Neural cell (in vitro differentiated cells): Measurements from ENCODE around the gene EVC. TPM values are rescaled to one million over a fixed set of nuclear protein-coding genes. Genes with fewer than 3 reads are reported as not detected.

Experiments used
- H2AFZ ChIP-seq: fragments of 200-600, 300-800 bp; sonication (generic), shearing (Covaris generic); 2 replicates; pipeline ENCODE4 v1.6.0; 2014; ENCODE audit warnings: low read depth, mild to moderate bottlenecking, antibody characterized with exemption, low read length, moderate library complexity
- H3F3A ChIP-seq: fragments of 200-600 bp; shearing (Covaris generic); 2 replicates; pipeline ENCODE4 v1.6.1; 2016; ENCODE audit warnings: mild to moderate bottlenecking, moderate library complexity, mixed read lengths, antibody characterized with exemption, low read length; ENCODE audit not compliant: insufficient read depth, poor library complexity, severe bottlenecking
- H3K27ac ChIP-seq: fragments of 200-600, 300-800 bp; sonication (generic), shearing (Covaris generic); 2 replicates; pipeline ENCODE4 v1.5.1; 2014; ENCODE audit warnings: mild to moderate bottlenecking, low read length, moderate library complexity
- H3K27me3 ChIP-seq: fragments of 300-800, 200-600 bp; sonication (generic), shearing (Covaris generic); 2 replicates; pipeline ENCODE4 v1.6.0; 2014; ENCODE audit warnings: mild to moderate bottlenecking, low read depth, low read length, moderate library complexity; ENCODE audit not compliant: insufficient read depth
- H3K36me3 ChIP-seq: fragments of 300-800, 200-600 bp; sonication (generic), shearing (Covaris generic); 2 replicates; pipeline ENCODE4 v1.5.1; 2014; ENCODE audit warnings: mild to moderate bottlenecking, antibody characterized with exemption, low read length, moderate library complexity; ENCODE audit not compliant: insufficient read depth
- H3K4me2 ChIP-seq: fragments of 300-800, 200-600 bp; sonication (generic), shearing (Covaris generic); 2 replicates; pipeline ENCODE4 v1.6.0; 2014; ENCODE audit warnings: mild to moderate bottlenecking, low read length
- H3K4me3 ChIP-seq: fragments of 300-800, 200-600 bp; sonication (generic), shearing (Covaris generic); 2 replicates; pipeline ENCODE4 v1.5.1; 2014; ENCODE audit warnings: mild to moderate bottlenecking, low read length, moderate library complexity
- H3K79me2 ChIP-seq: fragments of 200-600 bp; shearing (Covaris generic); replicated peaks from 2 replicates; pipeline ENCODE4 v1.6.0; 2014; ENCODE audit warnings: mild to moderate bottlenecking, low read length, moderate library complexity; ENCODE audit not compliant: insufficient read depth
- H3K9ac ChIP-seq: fragments of 300-800, 200-600 bp; sonication (generic), shearing (Covaris generic); 2 replicates; pipeline ENCODE4 v1.6.1; 2016; ENCODE audit warnings: mild to moderate bottlenecking, low read length, mixed read lengths
- H3K9me2 ChIP-seq: fragments of 200-600 bp; shearing (Covaris generic); 2 replicates; pipeline ENCODE4 v1.6.1; 2016; ENCODE audit warnings: mild to moderate bottlenecking, low read length, mixed read lengths; ENCODE audit not compliant: insufficient read depth
- H3K9me3 ChIP-seq: fragments of 200-600, 300-800 bp; sonication (generic), shearing (Covaris generic); 2 replicates; pipeline ENCODE4 v1.6.1; 2016; ENCODE audit warnings: mild to moderate bottlenecking, mixed run types, low read length, moderate library complexity, mixed read lengths
- H4K20me1 ChIP-seq: fragments of 200-600 bp; shearing (Covaris generic); 2 replicates; pipeline ENCODE4 v1.6.1; 2016; ENCODE audit warnings: mild to moderate bottlenecking, mixed run types; ENCODE audit not compliant: insufficient read depth
- CTCF ChIP-seq: fragments of 450-650 bp; IDR thresholded peaks from 2 replicates; pipeline ENCODE4 v1.5.1; 2014; ENCODE audit warnings: antibody characterized with exemption, mild to moderate bottlenecking, moderate library complexity; ENCODE audit not compliant: poor library complexity, severe bottlenecking
- EP300 ChIP-seq: fragments of 450-650 bp; conservative IDR thresholded peaks from 2 replicates; pipeline ENCODE4 v1.6.1; 2014; ENCODE audit warnings: antibody characterized with exemption, mild to moderate bottlenecking, moderate library complexity; ENCODE audit not compliant: poor library complexity, severe bottlenecking
- EZH2 ChIP-seq: fragments of 200-600, 300-800 bp; shearing (Covaris generic), sonication (generic); IDR thresholded peaks from 2 replicates; pipeline ENCODE4 v1.6.1; 2014; ENCODE audit warnings: antibody characterized with exemption, low read length, borderline replicate concordance, mild to moderate bottlenecking; ENCODE audit not compliant: insufficient read depth, poor library complexity, severe bottlenecking
- MXI1 ChIP-seq: fragments of 450-650 bp; conservative IDR thresholded peaks from 2 replicates; pipeline ENCODE4 v1.6.1; 2014; ENCODE audit warnings: antibody characterized with exemption, mild to moderate bottlenecking; ENCODE audit not compliant: poor library complexity, severe bottlenecking
- POLR2AphosphoS5 ChIP-seq: IDR thresholded peaks from 2 replicates; pipeline ENCODE4 v1.6.1; 2012
- RAD21 ChIP-seq: fragments of 450-650 bp; conservative IDR thresholded peaks from 2 replicates; pipeline ENCODE4 v1.6.1; 2014; ENCODE audit warnings: antibody characterized with exemption, mild to moderate bottlenecking, moderate library complexity
- REST ChIP-seq: IDR thresholded peaks from 2 replicates; pipeline ENCODE4 v1.6.1; 2012; ENCODE audit warnings: borderline replicate concordance
- SMC3 ChIP-seq: fragments of 450-650 bp; conservative IDR thresholded peaks from 2 replicates; pipeline ENCODE4 v1.6.1; 2014; ENCODE audit warnings: antibody characterized with exemption, mild to moderate bottlenecking, moderate library complexity; ENCODE audit not compliant: poor library complexity
- TAF1 ChIP-seq: IDR thresholded peaks from 2 replicates; pipeline ENCODE4 v1.6.1; 2012; ENCODE audit warnings: low read depth
- polyA plus RNA-seq: library from polyadenylated mRNA; depleted of rRNA; stranded (reverse); fragments of >200 nt; gene quantifications from 2 replicates; pipeline ENCODE4 v1.2.3, GENCODE V29; 2014

Gene EVC
- polyA plus RNA-seq, 1 donor from 2014 or later: 0.48 TPM

- H3K27me3 ChIP-seq: peaks cover 51% of the 10 kb centered on the region
- H3K4me2 ChIP-seq: no peak overlapping the region
- TF ChIP-seq MXI1 (no peak), TAF1 (no peak), CTCF (no peak), POLR2AphosphoS5 (no peak), EP300 (no peak), EZH2 (no peak), RAD21 (no peak), SMC3 (no peak), REST (no peak)
- no peak overlapping the region for H3K4me3 ChIP-seq
- no peaks in the 10 kb centered on the region for H3F3A ChIP-seq
- H3K27ac ChIP-seq: no peak overlapping the region
- H3K9me2 ChIP-seq: no peaks in the 10 kb centered on the region
- H3K9ac ChIP-seq: no peak overlapping the region
- no peaks in the 10 kb centered on the region for H3K79me2 ChIP-seq
- no peaks in the 10 kb centered on the region for H3K36me3 ChIP-seq
- no peaks in the 10 kb centered on the region for H4K20me1 ChIP-seq
- H2AFZ ChIP-seq: no peak overlapping the region
- peaks cover 8% of the 10 kb centered on the region for H3K9me3 ChIP-seq
Observed at GRCh38 chr4:5709207-5709575, 1.8 kb upstream of the EVC start.

- peak overlapping the region; percentile 59 for H3K4me3 ChIP-seq
- H2AFZ ChIP-seq: no peak overlapping the region
- no peak overlapping the region for H3K4me2 ChIP-seq
- no peak overlapping the region for H3K9ac ChIP-seq
- H3K27me3 ChIP-seq: peaks cover 51% of the 10 kb centered on the region
- H3F3A ChIP-seq: no peaks in the 10 kb centered on the region
- no peaks in the 10 kb centered on the region for H3K79me2 ChIP-seq
- peaks cover 5% of the 10 kb centered on the region for H3K9me3 ChIP-seq
- no peaks in the 10 kb centered on the region for H4K20me1 ChIP-seq
- no peak for TF ChIP-seq CTCF
- TF ChIP-seq RAD21: no peak
- TF ChIP-seq TAF1: no peak
- TF ChIP-seq SMC3: no peak
- no peak for TF ChIP-seq REST
- no peak for TF ChIP-seq POLR2AphosphoS5
- TF ChIP-seq EP300: no peak
- no peak for TF ChIP-seq EZH2
- TF ChIP-seq MXI1: no peak
- H3K27ac ChIP-seq: no peak overlapping the region
- no peaks in the 10 kb centered on the region for H3K36me3 ChIP-seq
- no peaks in the 10 kb centered on the region for H3K9me2 ChIP-seq
Observed at GRCh38 chr4:5710065-5710960, 688 bp upstream of the EVC start.
